ENCODE measurements around the gene ATPAF1.

ATPAF1 gene

GRCh38 chr1:46675549-46676314 is 7.6 kb upstream of the ATPAF1 start:
- Histone ChIP-seq H3K9me2 (replicated peaks; ENCODE audit: control insufficient read depth, low read length) (no peaks in the 10 kb centered on the region), H4K20me1 (ENCODE audit: control insufficient read depth, insufficient read depth, low read depth, low read length) (no peaks in the 10 kb centered on the region), H3K4me3 (ENCODE audit: low read length) (no peak overlapping the region), H3K4me1 (ENCODE audit: control insufficient read depth, low read length) (no peaks in the 10 kb centered on the region), H3F3A (ENCODE audit: control insufficient read depth, insufficient read depth) (no peaks in the 10 kb centered on the region), H3K9me3 (ENCODE audit: control insufficient read depth, insufficient read depth, low read length) (no peaks in the 10 kb centered on the region), H3K27me3 (ENCODE audit: control insufficient read depth, low read length) (no peaks in the 10 kb centered on the region), H3K36me3 (ENCODE audit: control insufficient read depth, low read length) (peaks cover 49% of the 10 kb centered on the region), H3K4me2 (ENCODE audit: low read length) (no peak overlapping the region), H3K27ac (ENCODE audit: low read depth, low read length) (no peak overlapping the region), H3K79me2 (ENCODE audit: control insufficient read depth, low read length) (no peaks in the 10 kb centered on the region)
- no peak for TF ChIP-seq CTCF (IDR thresholded peaks at IDR 0.05; ENCODE audit: low read depth, low read length, poor library complexity, severe bottlenecking)

GRCh38 chr1:46673749-46674182 is 5.6 kb upstream of the ATPAF1 start:
- H3K9me2 ChIP-seq (replicated peaks; ENCODE audit: control insufficient read depth, low read length) = no peaks in the 10 kb centered on the region
- H4K20me1 ChIP-seq (ENCODE audit: control insufficient read depth, insufficient read depth, low read depth, low read length) = no peaks in the 10 kb centered on the region
- no peaks in the 10 kb centered on the region for H3K27me3 ChIP-seq (ENCODE audit: control insufficient read depth, low read length)
- H3K36me3 ChIP-seq (ENCODE audit: control insufficient read depth, low read length) = peaks cover 35% of the 10 kb centered on the region
- H3K4me2 ChIP-seq (ENCODE audit: low read length) = no peak overlapping the region
- H3K79me2 ChIP-seq (ENCODE audit: control insufficient read depth, low read length) = no peaks in the 10 kb centered on the region
- H3K4me3 ChIP-seq (ENCODE audit: low read length) = no peak overlapping the region
- peaks cover 3% of the 10 kb centered on the region for H3K4me1 ChIP-seq (ENCODE audit: control insufficient read depth, low read length)
- H3K27ac ChIP-seq (ENCODE audit: low read depth, low read length) = no peak overlapping the region
- H3F3A ChIP-seq (ENCODE audit: control insufficient read depth, insufficient read depth) = peaks cover 7% of the 10 kb centered on the region; the same call in 1 of the 2 replicates
- no peaks in the 10 kb centered on the region for H3K9me3 ChIP-seq (ENCODE audit: control insufficient read depth, insufficient read depth, low read length)
- TF ChIP-seq CTCF (IDR thresholded peaks at IDR 0.05; ENCODE audit: low read depth, low read length, poor library complexity, severe bottlenecking) = no peak
- TF ChIP-seq EZH2phosphoT487 (IDR thresholded peaks at IDR 0.05; ENCODE audit: borderline replicate concordance, low read length) = no peak

- no peak overlapping the region for H3K4me3 ChIP-seq (ENCODE audit: low read length)
- TF ChIP-seq CTCF (IDR thresholded peaks at IDR 0.05; ENCODE audit: low read depth, low read length, poor library complexity, severe bottlenecking) = no peak
- no peak for TF ChIP-seq EZH2phosphoT487 (IDR thresholded peaks at IDR 0.05; ENCODE audit: borderline replicate concordance, low read length)
- peaks cover 7% of the 10 kb centered on the region; the same call in 1 of the 2 replicates for H3F3A ChIP-seq (ENCODE audit: control insufficient read depth, insufficient read depth)
- H3K9me3 ChIP-seq (ENCODE audit: control insufficient read depth, insufficient read depth, low read length) = no peaks in the 10 kb centered on the region
- H3K36me3 ChIP-seq (ENCODE audit: control insufficient read depth, low read length) = peaks cover 27% of the 10 kb centered on the region
- H4K20me1 ChIP-seq (ENCODE audit: control insufficient read depth, insufficient read depth, low read depth, low read length) = no peaks in the 10 kb centered on the region
- H3K27me3 ChIP-seq (ENCODE audit: control insufficient read depth, low read length) = 0 out of 2 replicates have a peak, but pooled peaks cover 3% of the 10 kb centered on the region
- H3K4me2 ChIP-seq (ENCODE audit: low read length) = no peak overlapping the region
- peaks cover 7% of the 10 kb centered on the region for H3K4me1 ChIP-seq (ENCODE audit: control insufficient read depth, low read length)
- H3K9me2 ChIP-seq (replicated peaks; ENCODE audit: control insufficient read depth, low read length) = no peaks in the 10 kb centered on the region
- no peak overlapping the region for H3K27ac ChIP-seq (ENCODE audit: low read depth, low read length)
- peaks cover 2% of the 10 kb centered on the region for H3K79me2 ChIP-seq (ENCODE audit: control insufficient read depth, low read length)
Observed at GRCh38 chr1:46672696-46673095, 4.5 kb upstream of the ATPAF1 start.
